ENCODE results near the gene EEF1A2.
A peak's percentile ranks its signal among the peaks of the same experiment; 100 is the strongest.

The EEF1A2 gene

GRCh38 chr20:63449796-63450730 lies 48.8 kb downstream of the EEF1A2 start:
- no peak for DNase-seq (ENCODE audit: low read depth)

DNA sequence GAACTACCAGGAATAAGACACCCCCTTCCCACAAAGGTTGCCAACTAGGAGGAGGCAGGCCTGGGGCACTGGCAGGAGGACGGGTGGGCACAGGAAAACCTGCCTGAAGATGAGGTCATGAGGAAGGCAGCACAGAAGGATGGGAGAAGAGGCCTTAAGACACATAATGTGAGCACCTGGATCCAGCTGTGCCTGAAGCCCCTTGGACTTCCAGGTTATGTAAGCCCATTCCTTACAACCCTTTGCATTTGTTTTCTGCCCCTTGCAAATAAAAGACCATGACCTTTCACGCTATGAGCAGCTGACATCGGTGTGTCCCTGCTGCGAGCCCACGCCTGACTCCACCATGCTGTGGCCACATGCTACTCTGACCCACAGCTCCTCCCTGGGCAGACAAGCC lies 49.9 kb downstream of the EEF1A2 start:
- DNase-seq (ENCODE audit: low read depth) = no peak

DNA sequence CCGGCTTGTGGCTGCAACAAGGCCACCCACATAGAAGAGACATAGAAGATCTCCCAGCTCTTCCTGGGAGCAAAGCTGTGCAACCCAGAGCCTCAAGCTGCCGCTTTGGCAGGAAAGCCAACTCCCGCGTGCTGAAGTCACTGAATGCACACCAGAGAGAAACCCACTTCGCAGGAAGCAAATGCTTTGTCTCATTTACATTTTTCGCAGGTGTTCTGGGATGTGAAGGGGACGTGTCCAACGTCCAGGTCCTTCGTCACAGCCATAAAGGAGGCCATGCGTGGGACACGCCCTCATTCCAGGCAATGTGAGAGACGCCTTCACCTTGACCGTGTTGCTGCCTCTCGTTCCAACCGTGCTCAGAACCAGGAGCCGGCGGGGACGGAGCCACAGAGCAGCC lies 50.9 kb downstream of the EEF1A2 start:
- DNase-seq (ENCODE audit: low read depth) = no peak

DNA sequence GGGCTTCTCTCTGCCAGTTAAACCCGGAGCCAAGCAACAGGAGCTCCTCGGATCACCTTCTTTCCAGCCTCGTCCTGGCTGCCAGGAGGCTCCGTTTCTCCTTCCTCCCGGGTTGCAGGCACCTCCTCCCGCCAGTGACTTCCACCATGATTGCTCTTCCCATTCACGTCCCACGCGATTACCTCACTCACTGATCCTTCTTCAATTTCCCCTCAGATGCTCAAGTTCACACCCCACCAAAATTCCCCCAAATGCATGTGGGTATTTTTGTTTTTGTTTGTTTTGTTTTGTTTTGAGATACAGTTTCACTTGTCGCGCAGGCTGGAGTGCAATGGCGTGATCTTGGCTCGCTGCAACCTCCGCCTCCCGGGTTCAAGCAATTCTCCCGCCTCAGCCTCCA lies 51.6 kb downstream of the EEF1A2 start:
- no peak for DNase-seq (ENCODE audit: low read depth)

- no peak for DNase-seq (ENCODE audit: low read depth)
Observed at GRCh38 chr20:63446216-63447024, 52.5 kb downstream of the EEF1A2 start.

GRCh38 chr20:63445075-63445734 lies 53.7 kb downstream of the EEF1A2 start:
- DNase-seq (ENCODE audit: low read depth) = no peak

GRCh38 chr20:63444548-63444947 lies 54.3 kb downstream of the EEF1A2 start:
- no peak for DNase-seq (ENCODE audit: low read depth)

DNA sequence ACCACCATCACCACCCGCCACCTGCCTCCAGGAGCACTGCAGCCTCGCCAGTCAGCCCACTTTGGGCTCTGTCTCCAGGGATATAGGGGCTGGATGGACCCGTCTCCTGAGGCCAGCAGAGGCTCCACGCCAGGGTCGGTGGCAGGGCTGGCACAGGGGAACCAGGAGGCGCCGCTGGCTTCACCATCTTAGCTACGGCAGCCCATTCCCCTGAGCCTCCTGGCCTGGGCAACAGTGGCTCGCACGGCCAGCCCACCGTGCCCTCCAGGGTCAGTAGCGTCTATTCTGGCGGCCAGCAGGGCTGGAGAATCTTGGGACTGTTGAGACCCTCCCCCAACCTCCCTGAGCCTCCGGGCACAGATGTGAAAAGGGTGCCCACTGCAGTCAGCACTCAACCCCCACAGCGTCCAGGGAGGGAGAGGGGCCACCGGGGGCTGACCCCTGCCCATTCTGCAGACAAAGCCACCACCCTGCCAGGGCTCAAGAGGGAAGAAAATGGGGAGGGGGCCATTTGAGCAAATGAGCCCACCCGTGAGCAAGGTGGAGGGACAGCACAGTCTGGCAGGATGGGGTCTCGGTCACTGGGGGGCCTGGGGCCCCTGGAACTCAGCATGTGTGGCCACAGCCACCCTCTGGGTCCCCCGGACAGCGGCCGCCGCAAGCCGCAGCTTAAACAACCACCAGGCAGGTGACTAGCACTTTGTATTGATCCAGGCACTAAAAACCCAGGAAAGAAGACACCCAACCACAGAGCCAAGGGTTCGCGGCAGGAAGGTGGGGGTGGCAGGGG lies 55.1 kb downstream of the EEF1A2 start:
- DNase-seq (ENCODE audit: low read depth) = no peak

DNA sequence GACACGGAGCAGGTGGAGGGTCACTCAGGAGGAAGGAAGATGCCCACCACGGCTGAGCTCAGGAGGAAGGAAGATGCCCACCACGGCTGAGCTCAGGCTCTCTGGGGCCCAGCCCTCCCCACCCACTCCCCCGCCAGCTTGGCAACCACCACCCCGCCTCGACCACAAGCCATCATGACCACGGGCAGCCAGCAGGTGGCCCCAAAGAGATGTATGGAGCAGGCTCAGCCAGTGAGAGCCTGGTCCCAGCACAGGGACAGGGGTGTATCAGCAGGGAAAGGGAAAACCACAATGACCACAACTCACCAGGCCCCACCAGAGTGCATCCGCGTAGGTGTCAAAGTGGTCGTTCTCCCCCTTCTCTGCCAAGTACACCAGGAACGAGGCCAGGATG lies 56.8 kb downstream of the EEF1A2 start:
- DNase-seq (ENCODE audit: low read depth) = peak; percentile 54

- peak; percentile 24 for DNase-seq (ENCODE audit: low read depth)
Observed at GRCh38 chr20:63441136-63442099, 57.5 kb downstream of the EEF1A2 start.

DNA sequence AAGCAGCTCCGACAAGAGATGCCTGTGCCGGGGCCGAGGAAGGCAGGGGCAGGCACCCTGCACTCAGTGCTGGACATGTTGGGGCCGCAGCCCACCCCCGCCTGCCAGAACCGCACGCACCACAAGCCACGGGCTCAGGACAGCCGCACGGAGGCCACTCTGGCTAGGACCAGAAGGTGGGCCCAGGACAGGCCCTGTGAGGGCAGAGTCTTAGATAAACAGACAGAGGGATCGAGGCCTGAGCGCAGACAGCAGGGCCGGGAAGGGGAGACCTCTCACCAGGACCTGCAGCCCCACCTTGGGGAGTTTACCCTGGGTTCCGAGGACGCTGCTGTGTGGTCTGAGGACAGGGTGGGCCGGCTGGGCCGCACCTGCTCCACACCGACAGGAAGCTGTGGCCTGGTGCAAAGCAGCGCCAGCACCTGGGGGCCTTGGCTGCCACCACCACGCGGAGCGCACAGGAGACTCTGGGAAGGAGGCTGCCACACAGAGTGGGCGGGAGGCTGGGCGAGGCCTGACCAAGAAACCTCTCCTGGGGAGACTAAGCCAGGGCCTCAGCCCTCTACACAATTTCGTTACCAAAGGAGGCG lies 58.4 kb downstream of the EEF1A2 start:
- no peak for DNase-seq (ENCODE audit: low read depth)

DNA sequence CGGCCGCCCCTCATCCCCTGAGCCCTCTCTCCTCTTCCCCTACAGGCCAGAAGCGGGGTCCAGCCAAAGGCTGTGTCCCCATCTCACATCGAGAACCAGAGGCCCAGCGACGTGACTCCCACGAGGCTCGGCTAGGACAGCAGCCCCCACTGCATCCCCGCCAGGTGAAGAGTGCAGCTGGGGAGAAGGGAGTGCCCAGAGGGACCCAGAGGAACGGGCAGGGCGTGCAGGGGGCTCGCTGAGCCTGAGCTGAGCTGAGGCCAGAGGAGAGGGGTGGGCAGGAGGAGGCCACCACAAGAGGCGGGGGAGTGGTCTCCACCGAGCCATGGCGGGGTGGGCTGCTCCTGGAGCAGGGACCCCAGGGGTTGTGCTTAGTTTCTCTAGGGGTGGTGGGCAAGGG lies 59.0 kb downstream of the EEF1A2 start:
- DNase-seq (ENCODE audit: low read depth) = no peak

GRCh38 chr20:63438121-63438520 lies 60.8 kb downstream of the EEF1A2 start:
- DNase-seq (ENCODE audit: low read depth) = no peak
